CD14-positive monocyte (primary cell): ENCODE data around the gene MARCHF3. TPM values are rescaled to one million over a fixed set of nuclear protein-coding genes. Genes with fewer than 3 reads are reported as not detected.

ENCODE experiments used
- DNase-seq, 3 donors: peaks; one replicate each; pipeline ENCODE4 v3.0.0-alpha.2; 2011 to 2022
- H2AFZ ChIP-seq: 2 replicates; pipeline ENCODE4 v1.6.0; 2012; ENCODE audit warnings: mild to moderate bottlenecking, low read depth, low read length, inconsistent platforms; ENCODE audit not compliant: insufficient read depth, poor library complexity, severe bottlenecking
- H3K27ac ChIP-seq, 2 donors: 1 replicate in 1 of 2; 2 replicates in 1 of 2; pipeline ENCODE4 v1.5.1; 2012 to 2013; ENCODE audit warnings: low read length in 2 of 2, control low read depth in 1 of 2, inconsistent platforms in 1 of 2, low read depth in 1 of 2, mild to moderate bottlenecking in 1 of 2
- H3K27me3 ChIP-seq, 2 donors: one replicate each; pipeline versions ENCODE4 v1.6.0 to v1.6.1; 2011 to 2013; ENCODE audit warnings: low read length in 2 of 2; ENCODE audit not compliant: control insufficient read depth in 2 of 2, insufficient read depth in 2 of 2
- H3K36me3 ChIP-seq, 2 donors: replicated peaks in 1 of 2; 1 replicate in 1 of 2; 2 replicates in 1 of 2; pipeline versions ENCODE4 v1.5.1 to v1.6.1; 2012 to 2013; ENCODE audit warnings: low read length in 2 of 2, control low read depth in 1 of 2, inconsistent platforms in 1 of 2, mild to moderate bottlenecking in 1 of 2; ENCODE audit not compliant: insufficient read depth in 2 of 2, control insufficient read depth in 1 of 2
- H3K4me1 ChIP-seq, 2 donors: 1 replicate in 1 of 2; 2 replicates in 1 of 2; pipeline versions ENCODE4 v1.5.1 to v1.6.1; 2012 to 2013; ENCODE audit warnings: low read length in 2 of 2, control low read depth in 1 of 2, inconsistent platforms in 1 of 2, mild to moderate bottlenecking in 1 of 2, moderate library complexity in 1 of 2; ENCODE audit not compliant: insufficient read depth in 2 of 2, control insufficient read depth in 1 of 2
- H3K4me2 ChIP-seq: replicated peaks from 2 replicates; pipeline ENCODE3; 2012; ENCODE audit warnings: low read length, moderate library complexity, mild to moderate bottlenecking; ENCODE audit not compliant: poor library complexity, severe bottlenecking; ENCODE audit errors: extremely low read depth
- H3K4me3 ChIP-seq, 3 experiments: fragments of 200-600 bp in 1 of 3; sonication (generic) in 1 of 3; replicated peaks in 1 of 3; 1 replicate in 2 of 3; 2 replicates in 1 of 3; pipeline ENCODE4 v1.5.1; 2011 to 2013; ENCODE audit warnings: low read length in 3 of 3, mild to moderate bottlenecking in 3 of 3, control low read depth in 2 of 3, low read depth in 2 of 3, inconsistent platforms in 1 of 3, moderate library complexity in 1 of 3
- H3K79me2 ChIP-seq: 2 replicates; pipeline ENCODE4 v1.6.0; 2012; ENCODE audit warnings: mild to moderate bottlenecking, control low read depth, inconsistent platforms, low read length, moderate library complexity; ENCODE audit not compliant: insufficient read depth
- H3K9ac ChIP-seq: 2 replicates; pipeline ENCODE4 v1.6.0; 2017; ENCODE audit warnings: low read length, mild to moderate bottlenecking; ENCODE audit not compliant: insufficient read depth, poor library complexity, severe bottlenecking
- H3K9me3 ChIP-seq, 2 donors: replicated peaks in 1 of 2; 1 replicate in 1 of 2; 2 replicates in 1 of 2; pipeline versions ENCODE4 v1.5.1 to v1.6.1; 2012 to 2013; ENCODE audit warnings: low read length in 2 of 2, control low read depth in 1 of 2; ENCODE audit not compliant: control insufficient read depth in 1 of 2, insufficient read depth in 1 of 2
- H4K20me1 ChIP-seq: 2 replicates; pipeline ENCODE4 v1.6.0; 2012; ENCODE audit warnings: mild to moderate bottlenecking, low read length, control low read depth, moderate library complexity; ENCODE audit not compliant: insufficient read depth
- H3K27ac Mint-ChIP-seq, 7 donors: one replicate each; pipeline ENCODE4 v1.8.0; 2020; ENCODE audit warnings: mild to moderate bottlenecking in 7 of 7, mixed read lengths in 7 of 7, moderate library complexity in 6 of 7, inconsistent platforms in 2 of 7
- H3K27me3 Mint-ChIP-seq, 3 donors: one replicate each; pipeline ENCODE4 v1.8.0; 2021 to 2022; ENCODE audit warnings: low read depth in 3 of 3, mild to moderate bottlenecking in 3 of 3, mixed read lengths in 3 of 3, moderate library complexity in 3 of 3, inconsistent platforms in 1 of 3
- H3K36me3 Mint-ChIP-seq, 2 donors: one replicate each; pipeline ENCODE4 v1.8.0; 2020; ENCODE audit warnings: mixed read lengths in 2 of 2, inconsistent platforms in 1 of 2, mild to moderate bottlenecking in 1 of 2
- H3K4me1 Mint-ChIP-seq: one replicate; pipeline ENCODE4 v1.8.0; 2020; ENCODE audit warnings: mild to moderate bottlenecking, mixed read lengths
- H3K4me3 Mint-ChIP-seq, 2 donors: one replicate each; pipeline ENCODE4 v1.8.0; 2020; ENCODE audit warnings: mild to moderate bottlenecking in 2 of 2, mixed read lengths in 2 of 2, moderate library complexity in 1 of 2
- H3K9me3 Mint-ChIP-seq, 7 donors: one replicate each; pipeline ENCODE4 v1.8.0; 2020 to 2022; ENCODE audit warnings: mixed read lengths in 7 of 7, mild to moderate bottlenecking in 6 of 7, moderate library complexity in 6 of 7, inconsistent platforms in 2 of 7
- WGBS: methylation state at CpG from one replicate; pipeline ENCODE4 v1.1.5; 2013; ENCODE audit warnings: missing lambda C conversion rate; ENCODE audit not compliant: insufficient coverage; 5-methylcytosine and 5-hydroxymethylcytosine counted together
- intact Hi-C, 2 donors: fragments of 100-400 bp; cut with micrococcal nuclease; formaldehyde crosslinking; loops; one replicate each; pipeline versions ENCODE4 v1.15.0 to v1.15.1; 2023
- polyA plus RNA-seq, 3 donors: library from polyadenylated mRNA; depleted of rRNA in 1 of 3; unstranded in 2 of 3; stranded (reverse) in 1 of 3; fragments of 300-500 nt in 2 of 3; fragments of >200 nt in 1 of 3; fragmentation: Illumina TruSeq in 2 of 3; gene quantifications; 1 replicate in 2 of 3; 2 replicates in 1 of 3; pipeline ENCODE4 v1.2.3, GENCODE V29; 2012 to 2021
- TF ChIP-seq, protein P1 (sequence below): fragments of 200-600 bp; IDR thresholded peaks from one replicate; pipeline ENCODE4 v1.8.0; 2022; ENCODE audit warnings: antibody characterized with exemption, mild to moderate bottlenecking

Gene MARCHF3
- polyA plus RNA-seq, 3 donors: 0.88 to 1.6 (median 0.96) TPM

DNA sequence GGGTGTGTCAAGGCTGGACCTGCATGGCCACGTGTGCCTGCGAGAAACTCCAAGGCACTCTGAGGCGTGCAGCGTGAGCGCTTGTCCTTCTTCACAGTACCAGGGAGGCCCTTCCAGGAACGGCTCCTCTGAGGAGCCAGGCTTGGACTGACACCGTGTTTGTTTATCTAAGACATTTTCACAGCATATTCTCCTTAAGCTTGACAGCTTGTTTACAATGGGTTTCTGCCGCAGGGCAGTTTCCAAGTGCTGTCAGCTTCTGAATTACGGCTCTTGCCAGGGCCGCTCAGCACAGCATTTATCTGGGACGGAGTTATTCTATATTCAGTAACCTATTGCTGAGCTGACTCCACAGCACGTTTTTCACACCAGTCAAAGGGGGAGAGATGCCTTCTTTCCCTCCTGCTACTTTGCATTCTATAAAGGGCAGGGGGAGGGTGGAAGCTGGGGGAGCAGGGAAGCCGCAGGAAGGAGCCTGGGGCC, 155.0 kb downstream of the MARCHF3 start:
- no peak overlapping the region for H3K9ac ChIP-seq
- peaks cover 8 to 9% of the 10 kb centered on the region in 2 donors for H3K4me1 ChIP-seq
- no peaks in the 10 kb centered on the region for H4K20me1 ChIP-seq
- intact Hi-C loops: no loop called here
- TF ChIP-seq, protein P1, sequence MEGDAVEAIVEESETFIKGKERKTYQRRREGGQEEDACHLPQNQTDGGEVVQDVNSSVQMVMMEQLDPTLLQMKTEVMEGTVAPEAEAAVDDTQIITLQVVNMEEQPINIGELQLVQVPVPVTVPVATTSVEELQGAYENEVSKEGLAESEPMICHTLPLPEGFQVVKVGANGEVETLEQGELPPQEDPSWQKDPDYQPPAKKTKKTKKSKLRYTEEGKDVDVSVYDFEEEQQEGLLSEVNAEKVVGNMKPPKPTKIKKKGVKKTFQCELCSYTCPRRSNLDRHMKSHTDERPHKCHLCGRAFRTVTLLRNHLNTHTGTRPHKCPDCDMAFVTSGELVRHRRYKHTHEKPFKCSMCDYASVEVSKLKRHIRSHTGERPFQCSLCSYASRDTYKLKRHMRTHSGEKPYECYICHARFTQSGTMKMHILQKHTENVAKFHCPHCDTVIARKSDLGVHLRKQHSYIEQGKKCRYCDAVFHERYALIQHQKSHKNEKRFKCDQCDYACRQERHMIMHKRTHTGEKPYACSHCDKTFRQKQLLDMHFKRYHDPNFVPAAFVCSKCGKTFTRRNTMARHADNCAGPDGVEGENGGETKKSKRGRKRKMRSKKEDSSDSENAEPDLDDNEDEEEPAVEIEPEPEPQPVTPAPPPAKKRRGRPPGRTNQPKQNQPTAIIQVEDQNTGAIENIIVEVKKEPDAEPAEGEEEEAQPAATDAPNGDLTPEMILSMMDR: no peak
- no peaks in the 10 kb centered on the region for H3K9me3 Mint-ChIP-seq
- no peaks in the 10 kb centered on the region for H3K27me3 ChIP-seq
- H3K27ac Mint-ChIP-seq: no peak overlapping the region
- H3K4me1 Mint-ChIP-seq: peaks cover 8% of the 10 kb centered on the region
- no peaks in the 10 kb centered on the region for H3K9me3 ChIP-seq
- H3K27ac ChIP-seq: no peak overlapping the region
- H2AFZ ChIP-seq: no peak overlapping the region
- DNase-seq: no peak
- no peak overlapping the region for H3K4me3 ChIP-seq
- WGBS: 85% methylated on average over 9 of the region's 13 CpGs
- no peak overlapping the region for H3K4me2 ChIP-seq
- peaks cover 19 to 45% of the 10 kb centered on the region in 2 donors for H3K36me3 Mint-ChIP-seq
- H3K36me3 ChIP-seq: no peaks in the 10 kb centered on the region
- H3K79me2 ChIP-seq: no peaks in the 10 kb centered on the region
- peaks cover 0 to 2% (median under 1%) of the 10 kb centered on the region in 3 donors for H3K27me3 Mint-ChIP-seq
- no peak overlapping the region for H3K4me3 Mint-ChIP-seq

DNA sequence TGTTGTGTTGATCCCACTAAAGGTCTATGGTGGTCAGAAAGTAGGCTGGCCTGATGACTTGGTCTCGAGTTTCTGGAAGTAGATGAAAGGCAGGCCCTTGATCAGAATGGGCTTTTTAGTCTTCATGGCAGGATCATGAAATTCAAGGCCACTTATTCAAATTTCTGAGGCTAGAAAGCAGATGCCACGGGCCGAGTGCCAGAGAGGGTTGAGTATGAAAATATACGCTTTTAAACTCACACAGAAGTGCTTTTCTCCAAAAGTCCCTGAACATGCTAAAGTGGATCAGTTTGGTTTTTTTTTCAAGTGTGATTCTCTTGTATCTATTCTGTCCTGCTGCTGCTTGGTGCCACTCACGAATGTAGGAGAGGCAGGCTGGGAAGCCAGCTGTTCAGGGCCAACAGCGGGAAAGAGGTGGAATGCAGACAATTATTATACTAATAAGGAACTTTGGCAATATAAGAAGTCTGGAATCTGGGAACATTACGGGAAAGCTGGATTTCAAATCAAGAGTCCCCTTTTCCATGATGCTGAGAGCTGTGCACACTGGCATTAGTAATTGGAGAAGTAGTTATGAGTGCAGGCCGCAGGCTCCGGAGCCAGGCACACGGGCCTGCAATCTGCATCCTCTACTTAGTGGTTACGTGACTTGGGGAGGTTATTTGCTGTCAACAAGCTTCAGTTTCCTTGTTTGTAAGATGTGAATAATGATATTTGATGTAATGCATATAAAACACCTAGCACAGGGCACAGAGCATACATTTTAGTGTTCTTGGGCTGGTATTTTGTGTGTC, 157.6 kb downstream of the MARCHF3 start:
- H3K36me3 ChIP-seq: no peaks in the 10 kb centered on the region
- Mint-ChIP-seq H3K27me3 (peaks cover 5 to 21% (median 8%) of the 10 kb centered on the region in 3 donors), H3K36me3 (peaks cover 20 to 40% of the 10 kb centered on the region in 2 donors), H3K4me1 (peaks cover 17% of the 10 kb centered on the region), H3K4me3 (no peak overlapping the region), H3K27ac (no peak overlapping the region), H3K9me3 (peaks cover 0 to 2% (median 0%) of the 10 kb centered on the region in 7 donors)
- H3K79me2 ChIP-seq: no peaks in the 10 kb centered on the region
- no peaks in the 10 kb centered on the region for H3K9me3 ChIP-seq
- WGBS: 88% methylated on average over 7 of the region's 11 CpGs
- no peak overlapping the region for H2AFZ ChIP-seq
- H3K4me2 ChIP-seq: no peak overlapping the region
- peaks cover 14 to 20% of the 10 kb centered on the region in 2 donors for H3K4me1 ChIP-seq
- no peak overlapping the region for H3K27ac ChIP-seq
- DNase-seq: no peak
- peaks cover 0 to 8% of the 10 kb centered on the region in 2 donors for H3K27me3 ChIP-seq
- intact Hi-C loops: no loop called here
- H4K20me1 ChIP-seq: no peaks in the 10 kb centered on the region
- H3K4me3 ChIP-seq: no peak overlapping the region
- TF ChIP-seq, protein P1: no peak
- H3K9ac ChIP-seq: no peak overlapping the region
